Activated T-helper 1 cell treated with anti-CD3 and anti-CD28 coated beads, Interleukin-2, amount 50 U/mL, for 16 hours (primary cell): ENCODE data around the gene NUDT21.
A peak's percentile ranks its signal among the peaks of the same experiment; 100 is the strongest.
"Not testable (repeated sequence)": the region's sequence is repeated elsewhere in the genome, so short reads cannot be mapped to it uniquely, and the experiment has no call there.

Source experiments
- DNase-seq, 2 donors: peaks; one replicate each; pipeline ENCODE4 v3.0.0-alpha.2; 2020; ENCODE audit warnings: low read depth in 1 of 2, low spot score in 1 of 2

The NUDT21 gene

GRCh38 chr16:56450986-56451752, at the start of gene NUDT21, which contains the start of gene OGFOD1:
Gene NUDT21 (minus strand): TSS chr16:56451332. CDS start chr16:56451202, 130 bp downstream.
Gene OGFOD1 (plus strand): TSS chr16:56451554. CDS start chr16:56451613, 59 bp downstream.
- peak; percentile 75 to 89 for DNase-seq

- no peak for DNase-seq
Measured at GRCh38 chr16:56493815-56494214, 42.7 kb upstream of the NUDT21 start.

GRCh38 chr16:56493126-56493525, 42.0 kb upstream of the NUDT21 start:
- no peak for DNase-seq

GRCh38 chr16:56491657-56492261, 40.6 kb upstream of the NUDT21 start:
- no peak for DNase-seq

GRCh38 chr16:56488868-56489267, 37.7 kb upstream of the NUDT21 start:
- DNase-seq = not testable (repeated sequence)

DNA sequence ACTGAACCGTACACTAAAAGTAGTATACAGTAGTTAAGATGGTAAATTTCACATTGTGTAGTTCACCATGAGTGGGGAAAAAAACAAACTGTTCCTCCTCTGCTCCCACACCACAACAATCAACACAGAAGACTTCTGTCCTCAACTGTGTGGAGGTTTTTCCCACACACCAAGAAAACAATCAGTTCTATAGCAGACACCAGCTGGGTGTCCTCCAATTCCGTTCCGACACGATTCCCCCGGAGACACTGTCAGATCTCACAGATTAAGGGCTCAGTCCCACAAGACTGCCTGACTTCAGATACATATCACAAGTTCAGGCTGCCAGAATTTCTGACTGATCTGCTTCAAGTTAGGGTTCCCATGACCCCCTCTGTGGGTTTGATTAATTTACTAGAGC, 36.9 kb upstream of the NUDT21 start:
- no peak for DNase-seq

DNA sequence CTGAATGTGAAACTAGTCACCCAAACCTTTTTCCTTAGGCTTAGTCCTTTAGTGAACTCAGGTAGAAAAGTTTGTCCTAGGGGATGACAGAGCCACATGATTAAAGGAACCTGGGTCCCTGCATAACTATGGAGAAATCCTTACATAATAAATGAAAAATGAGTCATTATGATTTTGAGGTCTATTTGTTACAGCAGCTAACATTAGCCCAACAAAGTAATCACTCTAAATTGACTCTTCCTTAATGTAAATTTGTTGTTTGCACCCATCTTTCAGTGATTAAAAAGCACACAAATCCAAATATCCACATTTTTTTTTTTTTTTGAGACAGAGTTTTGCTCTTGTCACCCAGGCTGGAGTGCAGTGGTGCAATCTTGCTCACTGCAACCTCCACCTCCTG, 32.3 kb upstream of the NUDT21 start:
- no peak for DNase-seq

- no peak for DNase-seq
Measured at GRCh38 chr16:56482683-56483236, 31.6 kb upstream of the NUDT21 start.

DNA sequence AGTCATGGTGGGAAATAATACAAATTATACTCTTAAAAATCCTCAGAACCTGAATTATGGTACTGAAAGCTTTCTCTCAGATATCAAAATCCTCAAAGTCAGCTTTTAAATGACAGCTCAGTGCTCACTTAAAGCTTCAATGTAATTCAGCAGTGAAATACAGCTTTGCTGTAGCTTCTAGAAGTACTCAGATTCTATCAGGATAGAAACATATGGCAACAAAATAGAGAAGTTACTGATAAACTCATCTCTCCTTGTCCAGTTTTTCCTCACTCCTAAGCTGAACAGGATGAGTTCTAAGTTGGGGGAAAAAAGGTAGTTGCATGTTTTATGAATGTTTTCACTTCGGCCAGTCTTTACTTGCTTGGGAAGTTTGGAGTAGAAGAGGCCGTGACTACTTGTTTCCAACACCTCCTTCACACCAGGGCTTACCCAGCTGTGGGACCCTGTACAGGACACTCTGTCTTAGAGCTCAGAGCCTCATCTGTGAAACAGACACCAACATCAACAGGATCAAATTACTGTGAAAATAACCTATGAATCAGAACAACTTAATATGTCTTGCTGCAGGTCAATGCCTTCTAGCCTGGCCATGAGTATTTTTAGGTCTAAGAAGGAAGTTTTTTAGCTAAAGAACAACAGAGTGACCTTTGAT, 30.5 kb upstream of the NUDT21 start:
- DNase-seq = no peak

GRCh38 chr16:56480776-56481467, 29.8 kb upstream of the NUDT21 start:
- DNase-seq = no peak

- no peak for DNase-seq
Measured at GRCh38 chr16:56479469-56479868, 28.3 kb upstream of the NUDT21 start.

GRCh38 chr16:56478281-56479049, 27.3 kb upstream of the NUDT21 start:
- DNase-seq = no peak

DNA sequence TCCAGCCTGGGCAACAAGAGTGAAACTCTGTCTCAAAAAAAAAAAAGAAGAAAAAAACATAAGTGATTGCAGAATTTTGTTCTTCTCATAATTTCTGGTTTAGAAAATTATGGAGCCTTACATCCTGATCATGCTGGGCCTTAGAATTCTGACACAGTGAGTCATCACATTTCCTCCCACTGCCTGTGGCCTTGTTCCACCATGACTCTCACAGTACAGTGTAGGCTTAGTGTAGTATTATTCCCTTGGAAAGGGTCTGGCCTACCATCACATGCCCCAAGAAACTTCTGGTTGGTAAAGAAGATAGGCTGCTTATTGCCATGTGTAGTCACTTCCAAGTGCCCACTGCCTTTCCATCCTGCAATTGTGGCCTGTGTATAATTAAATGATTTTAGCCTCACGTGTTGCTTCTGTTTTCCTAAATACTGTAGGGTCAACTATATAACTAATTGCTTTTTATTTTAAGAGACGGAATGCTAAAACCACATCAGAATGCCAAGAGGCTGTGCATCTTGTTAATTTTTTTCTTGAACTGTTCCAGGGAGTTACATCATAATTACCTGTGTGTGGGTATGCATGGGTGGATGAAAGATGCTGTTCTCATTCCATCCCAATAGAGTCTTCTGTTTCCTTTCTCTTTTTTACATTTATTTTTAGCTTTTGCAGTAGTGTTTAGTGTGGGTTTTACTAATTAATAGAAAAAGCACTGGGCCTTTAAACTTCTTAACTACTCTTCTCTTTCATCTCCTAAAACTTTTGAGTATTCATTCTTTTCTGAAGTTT, 26.2 kb upstream of the NUDT21 start:
- no peak for DNase-seq

DNA sequence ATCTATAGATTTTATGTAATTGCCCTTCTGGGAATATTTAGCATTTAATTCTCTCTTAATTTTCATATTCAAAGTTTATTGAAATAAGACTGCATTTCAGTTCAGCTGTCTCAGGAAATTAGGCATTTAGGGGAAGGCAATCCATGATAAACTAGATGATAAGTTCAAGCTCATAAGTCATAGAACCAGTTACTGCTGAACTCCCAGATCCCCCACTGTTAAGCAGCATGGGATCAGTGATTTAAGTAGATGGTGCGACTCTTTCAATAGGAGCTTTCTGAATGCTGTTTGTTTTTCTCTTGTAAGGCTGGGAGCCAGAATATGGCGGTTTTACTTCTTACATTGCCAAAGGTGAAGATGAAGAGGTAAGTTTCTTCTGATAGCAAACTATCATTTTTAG, 24.1 kb upstream of the NUDT21 start:
- DNase-seq = no peak

DNA sequence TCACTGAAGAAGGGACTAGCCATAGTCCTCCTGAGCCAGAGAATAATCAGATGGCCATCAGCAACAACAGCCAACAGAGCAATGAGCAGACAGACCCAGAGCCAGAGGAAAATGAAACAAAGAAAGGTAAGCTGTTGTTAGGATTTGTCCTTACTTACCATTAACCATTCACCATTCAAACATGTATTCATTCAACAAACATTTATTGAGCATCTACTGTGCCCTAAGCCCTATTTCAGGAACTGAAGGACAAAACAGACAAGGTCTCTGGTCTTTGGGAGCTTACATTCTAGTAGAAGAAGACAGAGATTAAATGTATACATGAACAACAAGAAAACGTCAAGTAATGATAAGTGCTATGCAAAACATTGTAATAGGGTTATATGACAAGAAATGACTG, 19.5 kb upstream of the NUDT21 start:
- DNase-seq = no peak

- no peak for DNase-seq
Measured at GRCh38 chr16:56470232-56470631, 19.1 kb upstream of the NUDT21 start.

- no peak for DNase-seq
Measured at GRCh38 chr16:56469748-56470147, 18.6 kb upstream of the NUDT21 start.

DNA sequence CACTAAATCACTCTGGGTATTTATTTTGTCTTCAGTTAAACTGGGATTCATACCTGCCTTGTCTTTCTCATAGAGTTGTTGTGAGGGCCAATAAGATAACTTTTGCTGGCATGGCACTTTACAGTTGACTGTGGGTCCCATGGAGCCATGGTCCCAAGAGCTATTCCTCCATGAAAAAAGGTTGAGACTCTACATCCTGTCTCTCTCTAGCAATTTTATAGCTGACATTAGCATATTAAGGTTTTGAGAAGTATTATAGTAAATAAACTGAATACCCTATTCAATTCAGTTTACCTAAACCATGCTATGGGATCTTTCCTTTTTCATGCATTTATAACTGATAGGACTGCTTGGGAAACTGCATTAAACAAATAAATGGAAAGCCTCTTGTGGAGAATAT, 17.7 kb upstream of the NUDT21 start:
- DNase-seq = no peak

DNA sequence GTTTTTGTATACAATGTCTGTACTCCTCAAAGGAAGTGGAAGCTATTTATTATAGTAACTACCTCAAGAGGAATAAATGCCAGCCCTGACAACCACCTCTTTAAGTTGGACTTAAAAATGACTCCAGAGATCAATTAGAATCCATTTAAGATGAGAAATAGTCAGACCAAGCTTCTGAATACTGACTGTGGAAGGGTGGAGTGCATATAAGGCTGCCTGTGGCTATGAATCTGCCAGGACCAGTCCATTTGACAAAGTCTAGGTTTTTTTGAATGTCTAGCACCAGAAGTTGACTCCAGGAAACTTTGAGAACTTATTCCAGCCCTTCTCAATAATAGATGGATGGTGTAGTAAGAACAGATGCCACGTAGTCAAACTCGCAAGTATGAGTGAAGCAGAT, 15.2 kb upstream of the NUDT21 start:
- DNase-seq = no peak

- DNase-seq = no peak
Measured at GRCh38 chr16:56463153-56463552, 12.0 kb upstream of the NUDT21 start.
